Fibroblast of skin of scalp (primary cell): ENCODE data around the gene GLB1L.

Experiments
- DNase-seq: peaks from one replicate; pipeline ENCODE4 v3.0.0-alpha.2; 2013

GLB1L gene

DNA sequence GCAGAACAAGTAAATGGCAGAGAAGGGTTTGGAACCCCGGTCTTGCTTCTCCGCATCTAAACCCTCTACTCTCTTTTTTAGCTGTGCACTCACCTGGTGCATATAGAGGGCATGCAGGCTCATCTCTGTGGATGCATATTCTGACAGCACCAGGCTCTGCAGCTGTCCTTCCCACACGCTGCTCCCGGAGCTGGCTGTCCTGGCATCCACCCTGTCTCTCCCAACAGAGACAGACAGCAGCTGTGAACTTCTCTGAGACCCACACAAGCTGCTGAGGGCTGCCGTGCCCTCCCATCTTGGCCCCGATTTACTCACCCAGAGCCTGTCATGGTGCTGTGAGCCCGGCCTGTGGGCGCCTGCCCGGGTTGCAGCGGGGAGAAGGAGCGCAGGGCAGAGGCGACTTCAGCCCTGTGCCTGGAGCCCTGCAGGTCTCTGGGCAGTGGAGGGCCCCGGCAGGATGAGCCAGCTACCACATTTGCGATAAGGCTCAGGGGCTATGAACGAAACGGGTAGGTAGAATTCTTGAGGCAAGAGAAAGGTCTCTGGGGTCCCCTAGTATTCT is 23.2 kb downstream of the GLB1L start:
- no peak for DNase-seq

- no peak for DNase-seq
These were observed 24.4 kb downstream of the GLB1L start for GRCh38 chr2:219220652-219221402.

DNA sequence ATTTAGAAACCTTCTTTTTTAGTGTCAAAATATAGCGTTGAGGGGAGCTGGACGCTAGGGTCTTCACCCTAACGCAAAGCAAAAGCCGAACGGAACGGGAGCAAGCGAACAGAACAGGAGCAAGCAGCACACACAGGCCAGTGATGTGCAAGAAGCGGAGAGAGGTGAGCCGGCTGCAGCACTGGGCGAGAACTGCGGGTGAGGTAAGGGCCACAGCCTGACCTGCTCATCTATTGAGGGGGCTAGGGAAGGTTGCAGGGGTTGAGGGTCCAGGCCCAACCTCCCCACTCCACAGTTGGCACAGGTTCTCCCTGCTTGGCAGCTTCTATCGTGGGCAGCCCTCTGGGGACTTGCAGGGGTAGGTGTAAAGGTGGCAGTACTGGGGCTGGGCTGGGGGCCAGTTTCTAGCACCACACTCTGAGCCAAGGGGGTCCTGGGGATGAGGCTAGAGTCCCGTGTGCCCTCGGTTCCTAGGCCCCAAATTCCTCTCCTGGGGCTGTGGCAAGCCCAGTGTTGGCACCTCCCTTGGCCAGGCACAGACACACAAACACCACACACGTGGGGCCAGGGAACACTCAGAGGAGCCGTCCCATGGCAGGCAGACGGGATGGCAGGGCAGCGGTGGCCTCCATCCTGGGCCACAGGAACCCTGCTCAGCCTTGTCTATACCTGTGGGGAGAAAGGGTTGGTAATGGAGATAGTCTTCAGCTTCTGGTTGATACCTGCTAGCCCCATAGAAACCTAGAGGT is 25.3 kb downstream of the GLB1L start:
- no peak for DNase-seq

GRCh38 chr2:219218732-219219701 is 26.2 kb downstream of the GLB1L start, which contains the start of gene ABCB6:
TSS of gene ABCB6 (minus strand) at chr2:219218958. CDS start at chr2:219218673, 285 bp downstream.
- DNase-seq, result peak; percentile 97

GRCh38 chr2:219218217-219218731 is 27.0 kb downstream of the GLB1L start:
- DNase-seq, result peak; percentile 80

DNA sequence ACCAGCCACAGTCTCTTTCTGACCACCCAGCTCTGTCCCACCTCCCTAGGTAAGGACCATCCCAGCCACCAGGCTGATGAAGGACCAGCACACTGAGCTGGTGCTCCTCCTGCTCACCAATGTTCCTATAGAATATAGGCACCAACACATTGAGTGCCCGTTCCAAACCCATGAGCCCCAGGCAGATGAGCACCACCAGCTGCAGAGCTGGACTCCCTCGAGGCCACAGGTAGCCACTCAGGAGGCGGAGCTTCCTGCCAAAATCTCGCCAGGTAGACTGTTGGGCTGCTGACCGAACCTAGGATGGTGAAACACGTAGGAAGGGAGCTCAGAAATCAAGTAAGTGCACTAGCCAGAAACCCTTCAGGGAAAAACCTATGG is 28.7 kb downstream of the GLB1L start:
- DNase-seq, result no peak

DNA sequence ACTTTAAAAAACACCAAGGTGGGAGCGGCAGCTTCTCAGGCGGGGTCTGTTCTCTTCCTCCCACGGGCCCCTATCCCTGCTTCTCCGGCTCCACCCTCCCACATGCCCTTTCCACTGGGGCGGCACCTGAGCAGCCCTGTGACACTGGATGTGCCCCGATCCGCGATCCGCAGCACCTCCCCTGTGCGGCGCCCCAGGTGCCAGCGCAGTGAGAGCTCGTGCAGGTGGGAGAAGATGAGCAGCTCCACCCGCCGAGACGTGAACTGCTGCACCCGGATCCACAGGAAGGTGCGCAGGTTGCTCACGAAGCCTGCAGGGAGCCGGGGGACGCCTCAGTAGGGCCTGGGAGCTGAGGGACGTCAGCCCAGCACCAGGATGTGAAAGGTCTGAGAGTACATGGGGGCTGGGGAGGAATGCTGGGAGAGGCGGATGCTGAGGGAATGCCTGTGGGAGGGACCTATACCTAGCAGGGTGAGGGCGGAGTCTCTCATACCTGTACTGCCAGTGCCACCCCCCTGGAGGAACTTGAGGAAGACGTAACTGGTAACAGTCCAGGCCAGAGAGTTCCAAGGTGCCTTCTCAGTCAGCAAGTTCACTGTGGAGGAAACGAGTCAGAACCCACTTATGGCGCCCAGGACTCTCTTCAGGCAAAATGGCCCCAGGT is 29.2 kb downstream of the GLB1L start:
- no peak for DNase-seq

DNA sequence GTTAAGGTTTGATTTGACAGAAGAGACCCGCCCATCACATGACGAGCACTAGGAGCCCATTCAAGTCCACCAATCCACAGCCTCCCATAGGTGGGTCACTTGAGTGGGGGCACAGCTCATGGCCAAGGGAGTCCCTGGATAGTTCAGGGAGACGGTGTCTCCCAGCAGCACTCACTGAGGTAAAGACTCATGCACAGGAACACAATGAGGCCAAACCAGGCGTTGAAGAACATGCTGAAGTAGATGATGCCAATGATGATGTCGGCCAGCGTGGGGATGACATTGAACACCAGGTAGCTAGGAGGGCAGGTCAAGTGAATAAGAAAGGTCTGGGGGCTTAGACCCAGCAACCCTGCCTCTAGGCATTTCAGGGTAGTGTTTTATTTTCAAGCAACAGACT is 30.5 kb downstream of the GLB1L start:
- no peak for DNase-seq

- no peak for DNase-seq
These were observed 31.1 kb downstream of the GLB1L start for GRCh38 chr2:219214141-219214540.

GRCh38 chr2:219213486-219214071 is 31.7 kb downstream of the GLB1L start:
- DNase-seq, result no peak

GRCh38 chr2:219213026-219213415 is 32.2 kb downstream of the GLB1L start:
- no peak for DNase-seq

DNA sequence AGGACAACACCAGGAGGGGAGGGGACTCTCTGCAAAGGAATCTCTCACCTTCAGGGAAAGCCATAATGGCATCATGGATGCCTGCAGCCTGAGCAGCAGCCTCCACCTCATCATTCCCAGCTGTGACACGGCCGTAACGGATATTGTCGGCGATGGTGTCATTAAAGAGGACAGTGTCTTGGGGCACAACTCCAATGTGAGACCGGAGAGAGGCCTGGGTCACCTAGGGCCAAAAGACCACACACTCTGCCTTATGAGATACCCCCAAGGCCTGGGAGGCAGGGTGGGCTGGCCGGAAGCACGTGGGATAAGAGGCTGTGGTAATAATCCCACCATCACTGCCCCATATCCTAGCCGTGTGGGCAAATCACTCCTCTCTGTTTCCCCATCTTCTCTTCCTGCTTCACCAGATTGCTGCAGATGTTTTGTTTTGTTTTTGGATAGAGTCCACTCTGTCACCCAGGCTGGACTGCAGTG is 34.3 kb downstream of the GLB1L start:
- DNase-seq, result no peak

- no peak for DNase-seq
These were observed 34.9 kb downstream of the GLB1L start for GRCh38 chr2:219210196-219210885.

DNA sequence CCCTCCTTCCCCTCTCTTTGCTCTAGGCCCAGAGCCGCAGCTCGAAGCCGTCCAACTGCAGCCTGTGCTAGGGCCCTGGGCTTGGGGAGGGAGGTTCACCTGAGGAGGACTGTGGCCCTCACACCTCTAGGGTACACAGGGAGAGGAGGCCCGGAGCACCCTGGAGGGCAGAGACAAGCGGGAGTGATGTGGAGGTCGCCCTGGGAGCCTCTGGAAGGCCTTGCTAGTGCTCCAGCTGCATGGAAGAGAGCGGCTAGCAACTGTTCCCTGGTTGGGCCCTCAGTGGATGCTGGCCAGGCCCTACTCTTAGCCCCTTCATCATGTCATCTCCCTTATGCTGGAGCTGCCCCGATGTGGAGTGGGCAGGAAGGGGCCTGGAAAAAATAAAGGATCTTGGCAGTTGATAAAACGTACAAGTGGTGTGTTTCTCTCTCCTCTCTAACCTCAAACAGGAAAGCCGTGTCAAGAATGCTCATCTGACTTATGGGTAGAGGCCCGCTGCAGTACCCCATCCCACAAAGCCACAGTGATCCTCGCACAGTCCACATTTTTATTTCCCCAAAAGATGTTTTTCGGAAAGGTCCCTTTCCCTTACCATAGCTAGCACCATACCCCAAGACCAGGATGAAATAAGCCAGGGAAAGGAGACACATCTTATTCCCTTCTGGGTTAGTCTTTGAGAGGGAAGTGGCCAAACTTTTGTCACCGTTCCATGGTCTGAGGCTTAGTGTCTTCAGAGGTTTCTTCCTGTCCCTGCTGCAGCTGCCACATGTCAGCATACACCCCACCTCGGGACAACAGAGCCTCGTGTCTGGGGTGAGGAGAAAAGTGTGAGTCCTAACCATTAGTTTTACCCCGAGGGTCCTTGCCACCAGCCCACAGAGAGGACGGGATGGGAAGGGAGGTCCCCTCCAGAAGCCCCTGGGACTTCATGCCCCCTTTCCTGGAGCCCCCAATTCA is 35.7 kb downstream of the GLB1L start:
- DNase-seq, result no peak

GRCh38 chr2:219207884-219208740 is 37.1 kb downstream of the GLB1L start:
- peak; percentile 55 for DNase-seq

DNA sequence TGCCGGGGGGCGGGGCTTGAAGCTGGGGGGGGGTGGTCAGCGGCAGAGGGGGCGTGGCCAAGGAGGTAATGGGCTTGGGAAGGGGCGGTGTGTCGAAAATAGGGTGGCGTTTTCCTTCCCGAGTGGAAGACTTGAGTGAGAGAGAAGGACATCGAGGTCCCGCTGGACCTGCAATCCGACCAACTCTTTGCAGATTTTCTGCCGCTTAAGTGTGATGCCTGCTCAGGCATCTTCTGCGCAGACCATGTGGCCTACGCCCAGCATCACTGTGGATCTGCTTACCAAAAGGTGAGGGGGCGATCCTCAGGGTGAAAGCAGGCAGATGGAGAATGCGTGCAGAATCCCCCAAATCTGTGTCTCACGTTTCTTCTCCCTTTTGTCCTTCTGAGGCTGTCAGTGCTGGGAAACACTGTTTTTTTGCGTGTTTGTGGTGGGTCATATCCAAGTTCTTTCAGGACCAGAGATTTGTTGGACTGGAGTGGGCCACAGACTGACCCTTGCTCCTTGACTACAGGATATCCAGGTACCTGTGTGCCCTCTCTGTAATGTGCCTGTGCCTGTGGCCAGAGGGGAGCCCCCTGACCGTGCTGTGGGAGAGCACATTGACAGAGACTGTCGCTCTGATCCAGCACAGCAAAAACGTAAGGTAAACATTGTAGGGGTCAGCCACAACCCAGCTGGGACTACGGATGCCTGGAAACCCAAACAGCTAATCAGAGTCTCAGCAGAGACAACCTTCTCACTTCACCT is 37.9 kb downstream of the GLB1L start:
- DNase-seq, result no peak

DNA sequence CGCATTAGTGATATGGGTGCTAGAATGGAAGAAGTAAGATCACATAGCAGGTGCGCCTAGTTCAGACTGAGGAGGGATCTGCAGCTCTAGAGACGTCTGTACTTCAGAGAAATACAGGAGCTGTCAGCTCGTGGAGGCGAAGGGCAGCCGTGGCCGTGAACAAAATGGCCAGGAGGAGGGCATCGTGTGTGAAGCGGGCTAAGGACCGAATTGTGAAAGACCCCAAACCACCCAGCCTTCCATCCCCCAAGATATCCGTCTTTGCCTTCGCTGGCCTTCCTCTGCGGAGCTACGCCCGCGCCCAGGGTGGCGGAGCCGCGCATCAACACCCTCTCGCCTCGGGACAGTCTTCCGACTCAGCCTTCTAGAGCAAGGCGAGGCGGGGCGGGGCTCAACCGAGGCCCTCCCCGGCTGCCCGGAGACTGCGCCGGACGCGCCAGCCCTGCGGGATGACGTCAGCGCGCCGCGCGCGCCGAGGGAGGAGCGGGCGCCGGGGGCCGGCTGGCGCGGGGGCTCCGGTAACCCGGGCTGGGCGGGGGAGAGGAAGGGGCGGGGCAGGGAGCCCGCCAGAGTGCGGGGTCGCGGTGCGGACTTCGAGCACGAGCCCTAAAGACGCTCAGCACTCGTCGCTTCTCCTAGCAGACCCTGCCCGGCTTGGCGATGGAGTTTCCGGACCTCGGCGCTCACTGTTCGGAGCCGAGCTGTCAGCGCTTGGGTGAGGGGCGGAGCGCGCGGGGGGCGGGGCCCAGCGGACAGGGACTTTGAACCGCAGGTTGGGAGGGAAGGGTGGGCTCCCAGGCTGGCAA is 38.7 kb downstream of the GLB1L start, which contains the start of gene ZFAND2B:
ZFAND2B (plus strand) TSS at position 455 of the 806 bp plus-strand sequence; CDS start at position 661, 206 bp downstream.
- DNase-seq, result peak; percentile 95
